HL-60 (cell line): ENCODE measurements around the gene C16orf54.

Experiments
- DNase-seq, 2 experiments: peaks; one replicate each; pipeline ENCODE4 v3.0.0-alpha.2; 2010 to 2020; ENCODE audit warnings: low read depth in 1 of 2, low spot score in 1 of 2
- H3K27ac ChIP-seq: fragments of 250-450 bp; sonication (Bioruptor Pico); replicated peaks from 2 replicates; pipeline ENCODE4 v1.5.1; 2020; ENCODE audit warnings: mild to moderate bottlenecking, moderate library complexity
- H3K27me3 ChIP-seq: fragments of 250-450 bp; sonication (Bioruptor Pico); 2 replicates; pipeline ENCODE4 v1.5.1; 2021; ENCODE audit warnings: mild to moderate bottlenecking, moderate library complexity; ENCODE audit not compliant: insufficient read depth, poor library complexity, severe bottlenecking
- H3K4me3 ChIP-seq: replicated peaks from 2 replicates; pipeline ENCODE4 v1.5.1; 2011; ENCODE audit warnings: mild to moderate bottlenecking, control low read depth, low read length; ENCODE audit not compliant: insufficient read depth
- CTCF ChIP-seq: IDR thresholded peaks from one replicate; pipeline ENCODE4 v1.5.1; 2011; ENCODE audit warnings: low read length, control low read depth, inconsistent platforms; ENCODE audit not compliant: insufficient read depth
- GABPA ChIP-seq: IDR thresholded peaks from 2 replicates; pipeline ENCODE4 v1.6.1; 2012; ENCODE audit warnings: low read depth
- POLR2AphosphoS5 ChIP-seq: IDR thresholded peaks from 2 replicates; pipeline ENCODE4 v1.6.1; 2012; ENCODE audit warnings: low read depth
- REST ChIP-seq: IDR thresholded peaks from 2 replicates; pipeline ENCODE4 v1.6.1; 2012; ENCODE audit warnings: low read depth; ENCODE audit not compliant: insufficient replicate concordance
- SPI1 ChIP-seq: IDR thresholded peaks from 2 replicates; pipeline ENCODE4 v1.6.1; 2012; ENCODE audit warnings: low read depth, mild to moderate bottlenecking, borderline replicate concordance

Gene C16orf54

GRCh38 chr16:29745121-29745852 is 503 bp downstream of the C16orf54 start:
- H3K27me3 ChIP-seq, result no peaks in the 10 kb centered on the region
- peak overlapping the region; percentile 52 for H3K4me3 ChIP-seq
- TF ChIP-seq GABPA (peak; percentile 41; the same call in 1 of the 2 replicates), CTCF (no peak), REST (peak; percentile 53), SPI1 (peak; percentile 97), POLR2AphosphoS5 (peak; percentile 1; the same call in 1 of the 2 replicates)
- H3K27ac ChIP-seq, result peak overlapping the region; percentile 100
- DNase-seq, result peak; percentile 63 to 92

- peak; percentile 33 to 75 for DNase-seq
- Histone ChIP-seq H3K27me3 (no peaks in the 10 kb centered on the region), H3K27ac (peak overlapping the region; percentile 100), H3K4me3 (peak overlapping the region; percentile 52)
- TF ChIP-seq CTCF (no peak), REST (peak; percentile 35), POLR2AphosphoS5 (peak; percentile 79), GABPA (no peak)
Measured at GRCh38 chr16:29744541-29745101, 1.2 kb downstream of the C16orf54 start.

- peak in 1 of 2 experiments; percentile 43 for DNase-seq
- peak overlapping the region; percentile 100 for H3K27ac ChIP-seq
- TF ChIP-seq CTCF (no peak), REST (no peak), POLR2AphosphoS5 (no peak), SPI1 (no peak), GABPA (no peak)
Measured at GRCh38 chr16:29743827-29744531, 1.8 kb downstream of the C16orf54 start.

More at GRCh38 chr16:29743827-29744531, 1.8 kb downstream of the C16orf54 start:
- Histone ChIP-seq H3K27me3 (no peaks in the 10 kb centered on the region), H3K4me3 (peak overlapping the region; percentile 52)
